H9 (cell line): ENCODE data around the gene ACTR2. TPM values are rescaled to one million over a fixed set of nuclear protein-coding genes. Genes with fewer than 3 reads are reported as not detected.

Experiments used
- DNase-seq: peaks from one replicate; pipeline ENCODE4 v3.0.0-alpha.2; 2017
- H2AFZ ChIP-seq: one replicate; pipeline ENCODE4 v1.6.1; 2013; ENCODE audit warnings: mild to moderate bottlenecking, low read length, control low read depth, moderate library complexity
- H2AK5ac ChIP-seq: 2 replicates; pipeline ENCODE4 v1.6.1; 2013; ENCODE audit warnings: low read length, control low read depth, mixed read lengths; ENCODE audit not compliant: insufficient read length
- H2BK120ac ChIP-seq: one replicate; pipeline ENCODE4 v1.6.1; 2013; ENCODE audit warnings: low read depth, mild to moderate bottlenecking, low read length, control low read depth, inconsistent platforms; ENCODE audit not compliant: poor library complexity, severe bottlenecking
- H2BK12ac ChIP-seq: 2 replicates; pipeline ENCODE4 v1.6.1; 2013; ENCODE audit warnings: low read length, control low read depth, mixed read lengths, low read depth; ENCODE audit not compliant: insufficient read length
- H2BK15ac ChIP-seq: 2 replicates; pipeline ENCODE4 v1.6.1; 2013; ENCODE audit warnings: low read depth, low read length, control low read depth
- H2BK20ac ChIP-seq: one replicate; pipeline ENCODE4 v1.6.1; 2013; ENCODE audit warnings: low read depth, mild to moderate bottlenecking, low read length, control low read depth, inconsistent platforms; ENCODE audit not compliant: poor library complexity, severe bottlenecking
- H2BK5ac ChIP-seq: 2 replicates; pipeline ENCODE4 v1.6.1; 2013; ENCODE audit warnings: low read length, control low read depth, mixed read lengths; ENCODE audit not compliant: insufficient read length
- H3K14ac ChIP-seq: 2 replicates; pipeline ENCODE4 v1.6.1; 2013; ENCODE audit warnings: low read length, control low read depth; ENCODE audit not compliant: insufficient read depth
- H3K18ac ChIP-seq: 2 replicates; pipeline ENCODE4 v1.6.1; 2013; ENCODE audit warnings: low read depth, mild to moderate bottlenecking, mixed read lengths, low read length, control low read depth; ENCODE audit not compliant: insufficient read length
- H3K23ac ChIP-seq: 2 replicates; pipeline ENCODE4 v1.6.1; 2013; ENCODE audit warnings: low read length, control low read depth, mixed read lengths, low read depth; ENCODE audit not compliant: insufficient read length
- H3K23me2 ChIP-seq: 2 replicates; pipeline ENCODE4 v1.6.1; 2013; ENCODE audit warnings: low read depth, mild to moderate bottlenecking, mixed read lengths, low read length, control low read depth; ENCODE audit not compliant: insufficient read length, poor library complexity, severe bottlenecking
- H3K27ac ChIP-seq: 2 replicates; pipeline ENCODE4 v1.5.1; 2013; ENCODE audit warnings: low read length, control low read depth, mixed read lengths, low read depth; ENCODE audit not compliant: insufficient read length
- H3K27me3 ChIP-seq: 2 replicates; pipeline ENCODE4 v1.6.1; 2013; ENCODE audit warnings: low read length, control low read depth, inconsistent platforms; ENCODE audit not compliant: insufficient read depth
- H3K4ac ChIP-seq: 2 replicates; pipeline ENCODE4 v1.6.1; 2013; ENCODE audit warnings: low read depth, mild to moderate bottlenecking, control low read depth, inconsistent platforms, low read length, moderate library complexity
- H3K4me1 ChIP-seq: 2 replicates; pipeline ENCODE4 v1.6.1; 2013; ENCODE audit warnings: low read length, control low read depth, inconsistent platforms; ENCODE audit not compliant: insufficient read depth
- H3K4me2 ChIP-seq: 2 replicates; pipeline ENCODE4 v1.6.1; 2013; ENCODE audit warnings: low read length, control low read depth, mixed read lengths; ENCODE audit not compliant: insufficient read length, insufficient read depth
- H3K56ac ChIP-seq: 2 replicates; pipeline ENCODE4 v1.6.1; 2013; ENCODE audit warnings: low read depth, mild to moderate bottlenecking, mixed read lengths, low read length, control low read depth; ENCODE audit not compliant: insufficient read length
- H3K79me1 ChIP-seq: 2 replicates; pipeline ENCODE4 v1.6.1; 2013; ENCODE audit warnings: low read depth, mild to moderate bottlenecking, moderate library complexity, low read length, control low read depth, inconsistent platforms; ENCODE audit not compliant: insufficient read depth, poor library complexity, severe bottlenecking
- H3K79me2 ChIP-seq: 2 replicates; pipeline ENCODE4 v1.6.1; 2013; ENCODE audit warnings: low read length, control low read depth, inconsistent platforms; ENCODE audit not compliant: insufficient read depth
- H3K9ac ChIP-seq: 2 replicates; pipeline ENCODE4 v1.6.1; 2013; ENCODE audit warnings: low read length, control low read depth, mixed read lengths; ENCODE audit not compliant: insufficient read length; ENCODE audit errors: extremely low read depth
- H3K9me3 ChIP-seq: one replicate; pipeline ENCODE4 v1.6.1; 2013; ENCODE audit warnings: low read depth, low read length, inconsistent platforms; ENCODE audit not compliant: control insufficient read depth
- H3T11ph ChIP-seq: one replicate; pipeline ENCODE4 v1.6.1; 2013; ENCODE audit warnings: mild to moderate bottlenecking, low read length, control low read depth, inconsistent platforms
- H4K20me1 ChIP-seq: one replicate; pipeline ENCODE4 v1.6.1; 2013; ENCODE audit not compliant: control insufficient read depth, insufficient read length, insufficient read depth
- H4K5ac ChIP-seq: 2 replicates; pipeline ENCODE4 v1.6.1; 2013; ENCODE audit warnings: low read depth, mild to moderate bottlenecking, mixed read lengths, low read length, control low read depth; ENCODE audit not compliant: insufficient read length
- H4K8ac ChIP-seq: replicated peaks from 2 replicates; pipeline ENCODE4 v1.6.1; 2013; ENCODE audit warnings: low read length, control low read depth, mixed read lengths, low read depth; ENCODE audit not compliant: insufficient read length
- H4K91ac ChIP-seq: 2 replicates; pipeline ENCODE4 v1.6.1; 2013; ENCODE audit warnings: low read depth, mild to moderate bottlenecking, moderate library complexity, mixed read lengths, low read length, control low read depth; ENCODE audit not compliant: insufficient read length
- H3K27ac Mint-ChIP-seq, 3 experiments: 2 replicates in 2 of 3; 3 replicates in 1 of 3; pipeline ENCODE4 v1.8.0; 2020 to 2021; ENCODE audit warnings: mixed read lengths in 3 of 3, mild to moderate bottlenecking in 1 of 3, moderate library complexity in 1 of 3
- H3K27me3 Mint-ChIP-seq: 2 replicates; pipeline ENCODE4 v1.8.0; 2021; ENCODE audit warnings: low read depth, mild to moderate bottlenecking, moderate library complexity, mixed read lengths
- H3K36me3 Mint-ChIP-seq, 3 experiments: 2 replicates in 2 of 3; 3 replicates in 1 of 3; pipeline ENCODE4 v1.8.0; 2020 to 2021; ENCODE audit warnings: low read depth in 3 of 3, mixed read lengths in 3 of 3; ENCODE audit not compliant: insufficient read depth in 1 of 3
- H3K4me1 Mint-ChIP-seq, 2 experiments: 2 replicates each; pipeline ENCODE4 v1.8.0; 2020; ENCODE audit warnings: mixed read lengths in 2 of 2
- H3K4me3 Mint-ChIP-seq, 2 experiments: 2 replicates in 1 of 2; 3 replicates in 1 of 2; pipeline ENCODE4 v1.8.0; 2020 to 2021; ENCODE audit warnings: mild to moderate bottlenecking in 2 of 2, mixed read lengths in 2 of 2, moderate library complexity in 1 of 2
- H3K9me3 Mint-ChIP-seq, 2 experiments: 2 replicates in 1 of 2; 3 replicates in 1 of 2; pipeline ENCODE4 v1.8.0; 2020; ENCODE audit warnings: mild to moderate bottlenecking in 2 of 2, mixed read lengths in 2 of 2, moderate library complexity in 1 of 2
- WGBS: extraction: QIAGEN DNeasy Blood & Tissue Kit; methylation state at CpG from one replicate; pipeline ENCODE4 v1.1.7; 2013; ENCODE audit warnings: missing lambda C conversion rate, low lambda C conversion rate, mixed read lengths; ENCODE audit not compliant: insufficient read length; ENCODE audit errors: extremely low coverage; 5-methylcytosine and 5-hydroxymethylcytosine counted together
- total RNA-seq: library from RNA; stranded (reverse); gene quantifications from 2 replicates; pipeline ENCODE4 v1.2.1, GENCODE V29; 2021
- TF ChIP-seq, protein P1 (sequence below): fragments of 200-600 bp; sonication (generic); conservative IDR thresholded peaks from 3 replicates; pipeline ENCODE4 v1.8.0; 2021; ENCODE audit warnings: antibody characterized with exemption, mild to moderate bottlenecking

The ACTR2 gene
- total RNA-seq, 1 experiment from 2014 or later: 176 TPM

DNA sequence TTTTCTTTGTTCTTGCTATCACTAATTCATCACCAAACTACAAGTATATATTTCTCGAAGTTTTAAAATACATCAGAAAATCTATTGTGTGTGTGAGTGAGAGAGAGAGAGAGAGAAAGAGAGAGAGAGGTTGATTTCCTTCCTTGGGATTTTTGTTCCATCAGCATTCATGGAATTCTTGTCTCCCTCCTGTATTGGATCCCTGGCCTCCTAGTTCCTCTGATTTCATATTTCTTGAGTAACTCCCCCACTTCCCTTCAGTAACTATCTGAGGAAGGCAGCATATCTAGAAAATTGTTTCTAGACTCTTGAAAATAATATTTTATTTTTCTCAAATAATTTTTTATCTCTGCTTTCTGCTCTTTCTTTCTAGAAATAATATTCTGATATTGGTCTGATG is 13.3 kb upstream of the ACTR2 start:
- no peaks in the 10 kb centered on the region for H3K79me2 ChIP-seq
- H3K4me1 ChIP-seq: no peaks in the 10 kb centered on the region
- H3K27me3 Mint-ChIP-seq: peaks cover 6% of the 10 kb centered on the region
- H4K5ac ChIP-seq: no peak overlapping the region
- DNase-seq: no peak
- no peak overlapping the region for H3K9ac ChIP-seq
- H4K91ac ChIP-seq: no peak overlapping the region
- no peak overlapping the region for H3K4me3 Mint-ChIP-seq
- H4K20me1 ChIP-seq: no peaks in the 10 kb centered on the region
- no peaks in the 10 kb centered on the region for H3K27me3 ChIP-seq
- no peak overlapping the region for H2AFZ ChIP-seq
- H3K56ac ChIP-seq: no peak overlapping the region
- H3K23ac ChIP-seq: no peak overlapping the region
- no peaks in the 10 kb centered on the region for H3K36me3 Mint-ChIP-seq
- H3K79me1 ChIP-seq: no peaks in the 10 kb centered on the region
- no peak overlapping the region for H3K27ac ChIP-seq
- H2BK5ac ChIP-seq: no peak overlapping the region
- H3K4me1 Mint-ChIP-seq: peaks cover 9 to 13% of the 10 kb centered on the region in 2 experiments
- no CpG with 5 or more reads among the region's 1 CpG for WGBS
- no peak overlapping the region for H3K14ac ChIP-seq
- H3K23me2 ChIP-seq: no peaks in the 10 kb centered on the region
- H2BK120ac ChIP-seq: no peak overlapping the region
- H3T11ph ChIP-seq: no peak overlapping the region
- no peaks in the 10 kb centered on the region; a peak in 1 of 5 replicates for H3K9me3 Mint-ChIP-seq
- no peak overlapping the region for H3K4me2 ChIP-seq
- H2AK5ac ChIP-seq: no peak overlapping the region
- no peaks in the 10 kb centered on the region for H3K9me3 ChIP-seq
- no peak overlapping the region for H3K18ac ChIP-seq
- H2BK12ac ChIP-seq: no peak overlapping the region
- no peak overlapping the region for H2BK20ac ChIP-seq
- no peak overlapping the region for H3K4ac ChIP-seq
- TF ChIP-seq, protein P1, sequence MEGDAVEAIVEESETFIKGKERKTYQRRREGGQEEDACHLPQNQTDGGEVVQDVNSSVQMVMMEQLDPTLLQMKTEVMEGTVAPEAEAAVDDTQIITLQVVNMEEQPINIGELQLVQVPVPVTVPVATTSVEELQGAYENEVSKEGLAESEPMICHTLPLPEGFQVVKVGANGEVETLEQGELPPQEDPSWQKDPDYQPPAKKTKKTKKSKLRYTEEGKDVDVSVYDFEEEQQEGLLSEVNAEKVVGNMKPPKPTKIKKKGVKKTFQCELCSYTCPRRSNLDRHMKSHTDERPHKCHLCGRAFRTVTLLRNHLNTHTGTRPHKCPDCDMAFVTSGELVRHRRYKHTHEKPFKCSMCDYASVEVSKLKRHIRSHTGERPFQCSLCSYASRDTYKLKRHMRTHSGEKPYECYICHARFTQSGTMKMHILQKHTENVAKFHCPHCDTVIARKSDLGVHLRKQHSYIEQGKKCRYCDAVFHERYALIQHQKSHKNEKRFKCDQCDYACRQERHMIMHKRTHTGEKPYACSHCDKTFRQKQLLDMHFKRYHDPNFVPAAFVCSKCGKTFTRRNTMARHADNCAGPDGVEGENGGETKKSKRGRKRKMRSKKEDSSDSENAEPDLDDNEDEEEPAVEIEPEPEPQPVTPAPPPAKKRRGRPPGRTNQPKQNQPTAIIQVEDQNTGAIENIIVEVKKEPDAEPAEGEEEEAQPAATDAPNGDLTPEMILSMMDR: no peak
- H3K27ac Mint-ChIP-seq: no peak overlapping the region
- no peak overlapping the region for H4K8ac ChIP-seq
- H2BK15ac ChIP-seq: no peak overlapping the region
